Esophagus muscularis mucosa (tissue), 4 donors: ENCODE data around the gene ZNF467. TPM values are rescaled to one million over a fixed set of nuclear protein-coding genes. Genes with fewer than 3 reads are reported as not detected.

ENCODE experiments used
- DNase-seq: peaks from one replicate; pipeline ENCODE4 v3.0.0-alpha.2; 2017; ENCODE audit errors: extremely low spot score
- H3K27ac ChIP-seq, 4 donors: fragments of 200-600 bp; sonication (generic); replicated peaks in 1 of 4; 1 replicate in 3 of 4; 2 replicates in 1 of 4; pipeline ENCODE4 v1.5.1; 2016 to 2019; ENCODE audit warnings: mild to moderate bottlenecking in 1 of 4
- H3K27me3 ChIP-seq, 4 donors: fragments of 200-600 bp; sonication (generic); one replicate each; pipeline versions ENCODE4 v1.5.1 to v1.6.0; 2016 to 2019
- H3K36me3 ChIP-seq, 4 donors: fragments of 200-600 bp; sonication (generic); one replicate each; pipeline ENCODE4 v1.5.1; 2016 to 2019
- H3K4me1 ChIP-seq, 4 donors: fragments of 200-600 bp; sonication (generic); one replicate each; pipeline ENCODE4 v1.5.1; 2016 to 2019
- H3K4me3 ChIP-seq, 4 donors: fragments of 200-600 bp; sonication (generic); 1 replicate in 2 of 4; 2 replicates in 2 of 4; pipeline ENCODE4 v1.5.1; 2016 to 2019; ENCODE audit warnings: mild to moderate bottlenecking in 4 of 4, moderate library complexity in 1 of 4
- H3K9me3 ChIP-seq, 4 donors: fragments of 200-600 bp; sonication (generic); 1 replicate in 3 of 4; 2 replicates in 1 of 4; pipeline ENCODE4 v1.5.1; 2016 to 2019
- CTCF ChIP-seq, 3 experiments: fragments of 200-600 bp in 2 of 3; fragments of 450-650 bp in 1 of 3; sonication (generic) in 2 of 3; IDR thresholded peaks; one replicate each; pipeline ENCODE4 v1.5.1; 2017 to 2019; ENCODE audit warnings: antibody characterized with exemption in 3 of 3, mild to moderate bottlenecking in 2 of 3, moderate library complexity in 1 of 3
- EP300 ChIP-seq: sonication (generic); formaldehyde crosslinking; IDR thresholded peaks from one replicate; pipeline ENCODE4 v1.6.1; 2017; ENCODE audit warnings: antibody characterized with exemption
- POLR2A ChIP-seq: fragments of 450-650 bp; IDR thresholded peaks from one replicate; pipeline ENCODE4 v1.6.1; 2017; ENCODE audit warnings: antibody characterized with exemption, moderate library complexity, mild to moderate bottlenecking, low read depth
- POLR2AphosphoS5 ChIP-seq, 2 donors: sonication (generic); formaldehyde crosslinking; IDR thresholded peaks; one replicate each; pipeline ENCODE4 v1.6.1; 2017; ENCODE audit warnings: antibody characterized with exemption in 2 of 2
- WGBS: methylation state at CpG from one replicate; pipeline ENCODE4 v1.1.5; 2018; 5-methylcytosine and 5-hydroxymethylcytosine counted together
- intact Hi-C: fragments of 100-400 bp; cut with DNase I; formaldehyde crosslinking; loops from one replicate; pipeline ENCODE4 v1.15.1; 2023
- total RNA-seq, 4 donors: library from RNA; depleted of rRNA; stranded (reverse); fragments of >200 nt; gene quantifications; one replicate each; pipeline versions ENCODE4 v1.1.0 to v1.2.1, GENCODE V29; 2016

Gene ZNF467
- total RNA-seq, 4 donors from 2014 or later, result 10.3 to 12.4 (median 11.0) TPM

GRCh38 chr7:149803551-149804074 lies 30.2 kb upstream of the ZNF467 start:
- 74% methylated on average over 10 of the region's 17 CpGs for WGBS

GRCh38 chr7:149802966-149803365 lies 29.6 kb upstream of the ZNF467 start:
- TF ChIP-seq POLR2A, result no peak
- no peaks in the 10 kb centered on the region for H3K9me3 ChIP-seq
- no peak overlapping the region for H3K27ac ChIP-seq
- no peaks in the 10 kb centered on the region for H3K36me3 ChIP-seq
- H3K4me3 ChIP-seq, result no peak overlapping the region
- no peaks in the 10 kb centered on the region for H3K4me1 ChIP-seq
- intact Hi-C loops, result loop anchor here (10.0 kb wide), 1 partner anchor 242 kb away; no protein-coding TSS in a partner anchor
- 89% methylated on average over 11 of the region's 12 CpGs for WGBS
- peaks cover 0 to 14% (median 0%) of the 10 kb centered on the region in 4 donors for H3K27me3 ChIP-seq
- DNase-seq, result no peak

More at GRCh38 chr7:149803551-149804074, 30.2 kb upstream of the ZNF467 start:
- Histone ChIP-seq H3K27ac (no peak overlapping the region), H3K36me3 (no peaks in the 10 kb centered on the region), H3K27me3 (peaks cover 0 to 18% (median 0%) of the 10 kb centered on the region in 4 donors), H3K4me3 (no peak overlapping the region), H3K9me3 (no peaks in the 10 kb centered on the region), H3K4me1 (no peaks in the 10 kb centered on the region)
- TF ChIP-seq EP300, result no peak
- TF ChIP-seq CTCF (IDR thresholded peaks at IDR 0.05), result no peak
- TF ChIP-seq POLR2A, result no peak
- TF ChIP-seq POLR2AphosphoS5 (IDR thresholded peaks at IDR 0.05), result no peak
- intact Hi-C loops, result loop anchor here (10.0 kb wide), 1 partner anchor 241 kb away; no protein-coding TSS in a partner anchor
- no peak for DNase-seq

GRCh38 chr7:149801816-149802215 lies 28.4 kb upstream of the ZNF467 start:
- Histone ChIP-seq H3K4me3 (no peak overlapping the region), H3K9me3 (no peaks in the 10 kb centered on the region), H3K27me3 (peaks cover 0 to 19% (median 0%) of the 10 kb centered on the region in 4 donors), H3K36me3 (no peaks in the 10 kb centered on the region), H3K4me1 (no peaks in the 10 kb centered on the region), H3K27ac (no peak overlapping the region)
- DNase-seq, result no peak
- intact Hi-C loops, result loop anchor here (10.0 kb wide), 1 partner anchor 243 kb away; no protein-coding TSS in a partner anchor
- WGBS, result 89% methylated on average over 9 of the region's 16 CpGs
- TF ChIP-seq POLR2A, result no peak
- no peak for TF ChIP-seq EP300
- no peak for TF ChIP-seq CTCF (IDR thresholded peaks at IDR 0.05)
- TF ChIP-seq POLR2AphosphoS5 (IDR thresholded peaks at IDR 0.05), result no peak

GRCh38 chr7:149801002-149801566 lies 27.7 kb upstream of the ZNF467 start:
- Histone ChIP-seq H3K27ac (no peak overlapping the region), H3K4me3 (no peak overlapping the region), H3K4me1 (no peaks in the 10 kb centered on the region), H3K27me3 (peaks cover 0 to 15% (median 0%) of the 10 kb centered on the region in 4 donors), H3K36me3 (no peaks in the 10 kb centered on the region), H3K9me3 (no peaks in the 10 kb centered on the region)
- intact Hi-C loops, result loop anchor here (10.0 kb wide), 1 partner anchor 244 kb away; no protein-coding TSS in a partner anchor
- no peak for DNase-seq
- TF ChIP-seq EP300 (no peak), POLR2AphosphoS5 (IDR thresholded peaks at IDR 0.05) (no peak), CTCF (IDR thresholded peaks at IDR 0.05) (no peak), POLR2A (no peak)
- 95% methylated on average over 2 of the region's 2 CpGs for WGBS

GRCh38 chr7:149800169-149800555 lies 26.8 kb upstream of the ZNF467 start:
- peaks cover 0 to 7% (median 0%) of the 10 kb centered on the region in 4 donors for H3K27me3 ChIP-seq
- H3K9me3 ChIP-seq, result no peaks in the 10 kb centered on the region
- H3K27ac ChIP-seq, result no peak overlapping the region
- WGBS, result 97% methylated on average over 9 of the region's 13 CpGs
- H3K36me3 ChIP-seq, result no peaks in the 10 kb centered on the region
- intact Hi-C loops, result loop anchor here (10.0 kb wide), 1 partner anchor 245 kb away; no protein-coding TSS in a partner anchor
- TF ChIP-seq EP300, result no peak
- no peak for TF ChIP-seq POLR2A
- TF ChIP-seq CTCF (IDR thresholded peaks at IDR 0.05), result no peak
- TF ChIP-seq POLR2AphosphoS5 (IDR thresholded peaks at IDR 0.05), result no peak
- no peak overlapping the region for H3K4me3 ChIP-seq
- no peak for DNase-seq
- no peaks in the 10 kb centered on the region for H3K4me1 ChIP-seq
